ENCODE data around the gene TM9SF1.

DNA sequence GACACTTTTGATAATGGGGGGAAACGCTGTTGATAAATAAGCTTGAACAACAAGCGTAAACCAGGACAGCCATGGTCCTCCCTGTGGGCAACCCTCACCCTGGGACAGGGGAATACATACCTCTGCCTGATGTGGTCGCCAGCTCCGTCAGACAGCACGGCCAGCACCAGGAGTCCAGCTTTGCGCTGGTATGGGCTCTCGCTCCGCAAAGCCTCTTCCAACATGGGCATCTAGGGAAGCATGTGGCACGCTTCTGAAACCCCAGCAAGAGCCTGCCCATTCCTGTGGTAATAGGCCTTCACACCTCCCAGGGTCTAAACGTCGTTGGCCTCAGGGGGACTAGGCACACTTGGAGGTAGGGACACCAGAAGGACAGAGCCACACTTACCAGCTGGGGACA is 9.5 kb downstream of the TM9SF1 start:
- TF ChIP-seq, protein P1, sequence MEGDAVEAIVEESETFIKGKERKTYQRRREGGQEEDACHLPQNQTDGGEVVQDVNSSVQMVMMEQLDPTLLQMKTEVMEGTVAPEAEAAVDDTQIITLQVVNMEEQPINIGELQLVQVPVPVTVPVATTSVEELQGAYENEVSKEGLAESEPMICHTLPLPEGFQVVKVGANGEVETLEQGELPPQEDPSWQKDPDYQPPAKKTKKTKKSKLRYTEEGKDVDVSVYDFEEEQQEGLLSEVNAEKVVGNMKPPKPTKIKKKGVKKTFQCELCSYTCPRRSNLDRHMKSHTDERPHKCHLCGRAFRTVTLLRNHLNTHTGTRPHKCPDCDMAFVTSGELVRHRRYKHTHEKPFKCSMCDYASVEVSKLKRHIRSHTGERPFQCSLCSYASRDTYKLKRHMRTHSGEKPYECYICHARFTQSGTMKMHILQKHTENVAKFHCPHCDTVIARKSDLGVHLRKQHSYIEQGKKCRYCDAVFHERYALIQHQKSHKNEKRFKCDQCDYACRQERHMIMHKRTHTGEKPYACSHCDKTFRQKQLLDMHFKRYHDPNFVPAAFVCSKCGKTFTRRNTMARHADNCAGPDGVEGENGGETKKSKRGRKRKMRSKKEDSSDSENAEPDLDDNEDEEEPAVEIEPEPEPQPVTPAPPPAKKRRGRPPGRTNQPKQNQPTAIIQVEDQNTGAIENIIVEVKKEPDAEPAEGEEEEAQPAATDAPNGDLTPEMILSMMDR (IDR thresholded peaks at IDR 0.05): no peak
- TF ChIP-seq POLR2A (IDR thresholded peaks at IDR 0.05) (no peak), EP300 (IDR thresholded peaks at IDR 0.05) (no peak), POLR2AphosphoS5 (IDR thresholded peaks at IDR 0.05) (no peak)

Measured in suprapubic skin (tissue), 4 donors.